Measurements from ENCODE around the gene RTL5. TPM values are rescaled to one million over a fixed set of nuclear protein-coding genes. Genes with fewer than 3 reads are reported as not detected.

Gene RTL5
- total and polyA plus RNA-seq, 2 donors (not counting 1 experiment from before 2014, with no cell fraction given) = 4.2 to 4.5 TPM

GRCh38 chrX:72133851-72134546 lies 2.3 kb upstream of the RTL5 start:
- no peaks in the 10 kb centered on the region for H3K79me2 ChIP-seq (ENCODE audit: control insufficient read depth, insufficient read depth, low read length)
- H3K4me1 ChIP-seq (ENCODE audit: control insufficient read depth, extremely low read depth, insufficient read depth, low read length) = no peaks in the 10 kb centered on the region
- H2AFZ ChIP-seq (ENCODE audit: low read length) = no peak overlapping the region
- TF ChIP-seq EZH2 (IDR thresholded peaks at IDR 0.05; ENCODE audit: low read length, missing control alignments) (no peak), CTCF (conservative IDR thresholded peaks at IDR 0.05 in 1 of 2, IDR thresholded peaks at IDR 0.05 in 1 of 2; ENCODE audit: low read depth in 1 of 2, low read length in 2 of 2) (no peak)
- no peaks in the 10 kb centered on the region for H4K20me1 ChIP-seq (ENCODE audit: control insufficient read depth, extremely low read depth, insufficient read depth, low read length)
- peaks cover 3% of the 10 kb centered on the region for H3K27me3 ChIP-seq (ENCODE audit: control insufficient read depth, insufficient read depth, low read length)
- H3K9ac ChIP-seq (ENCODE audit: insufficient read depth, low read length) = no peak overlapping the region
- no peak overlapping the region for H3K27ac ChIP-seq (ENCODE audit: insufficient read depth, low read length)
- no peak for DNase-seq (ENCODE audit: low read depth in 2 of 2)
- no peak overlapping the region for H3K4me3 ChIP-seq (replicated peaks in 1 of 4; ENCODE audit: control extremely low read depth in 1 of 4, insufficient read depth in 1 of 4, low read depth in 3 of 4, low read length in 4 of 4)
- no peak overlapping the region for H3K4me2 ChIP-seq (ENCODE audit: extremely low read depth, insufficient read depth, low read length)
- H3K9me3 ChIP-seq (ENCODE audit: control insufficient read depth, insufficient read depth, low read depth, low read length) = no peaks in the 10 kb centered on the region
- peaks cover 3% of the 10 kb centered on the region for H3K36me3 ChIP-seq (ENCODE audit: control insufficient read depth, insufficient read depth, low read length)

GRCh38 chrX:72132456-72132855 lies 741 bp upstream of the RTL5 start:
- Histone ChIP-seq H3K9ac (ENCODE audit: insufficient read depth, low read length) (no peak overlapping the region), H3K4me1 (ENCODE audit: control insufficient read depth, extremely low read depth, insufficient read depth, low read length) (no peaks in the 10 kb centered on the region), H3K4me2 (ENCODE audit: extremely low read depth, insufficient read depth, low read length) (peak overlapping the region; percentile 40), H3K36me3 (ENCODE audit: control insufficient read depth, insufficient read depth, low read length) (peaks cover 3% of the 10 kb centered on the region), H3K27ac (ENCODE audit: insufficient read depth, low read length) (no peak overlapping the region), H4K20me1 (ENCODE audit: control insufficient read depth, extremely low read depth, insufficient read depth, low read length) (no peaks in the 10 kb centered on the region), H3K9me3 (ENCODE audit: control insufficient read depth, insufficient read depth, low read depth, low read length) (no peaks in the 10 kb centered on the region), H3K79me2 (ENCODE audit: control insufficient read depth, insufficient read depth, low read length) (no peaks in the 10 kb centered on the region), H3K4me3 (replicated peaks in 1 of 4; ENCODE audit: control extremely low read depth in 1 of 4, insufficient read depth in 1 of 4, low read depth in 3 of 4, low read length in 4 of 4) (peak overlapping the region in 2 of 4 experiments; percentile 44 to 54), H3K27me3 (ENCODE audit: control insufficient read depth, insufficient read depth, low read length) (peaks cover 3% of the 10 kb centered on the region), H2AFZ (ENCODE audit: low read length) (no peak overlapping the region)
- TF ChIP-seq CTCF (conservative IDR thresholded peaks at IDR 0.05 in 1 of 2, IDR thresholded peaks at IDR 0.05 in 1 of 2; ENCODE audit: low read depth in 1 of 2, low read length in 2 of 2) (no peak), EZH2 (IDR thresholded peaks at IDR 0.05; ENCODE audit: low read length, missing control alignments) (no peak)
- DNase-seq (ENCODE audit: low read depth in 2 of 2) = no peak

GRCh38 chrX:72130762-72131250 lies 909 bp downstream of the RTL5 start:
- H3K4me1 ChIP-seq (ENCODE audit: control insufficient read depth, extremely low read depth, insufficient read depth, low read length) = peaks cover 5% of the 10 kb centered on the region
- DNase-seq (ENCODE audit: low read depth in 2 of 2) = no peak
- H3K27me3 ChIP-seq (ENCODE audit: control insufficient read depth, insufficient read depth, low read length) = peaks cover 3% of the 10 kb centered on the region
- no peaks in the 10 kb centered on the region for H4K20me1 ChIP-seq (ENCODE audit: control insufficient read depth, extremely low read depth, insufficient read depth, low read length)
- H3K4me2 ChIP-seq (ENCODE audit: extremely low read depth, insufficient read depth, low read length) = peak overlapping the region; percentile 64
- H3K27ac ChIP-seq (ENCODE audit: insufficient read depth, low read length) = no peak overlapping the region
- peak overlapping the region; percentile 14 to 65 (median 51) for H3K4me3 ChIP-seq (replicated peaks in 1 of 4; ENCODE audit: control extremely low read depth in 1 of 4, insufficient read depth in 1 of 4, low read depth in 3 of 4, low read length in 4 of 4)
- no peaks in the 10 kb centered on the region for H3K9me3 ChIP-seq (ENCODE audit: control insufficient read depth, insufficient read depth, low read depth, low read length)
- peak overlapping the region; percentile 37 for H3K9ac ChIP-seq (ENCODE audit: insufficient read depth, low read length)
- peaks cover 3% of the 10 kb centered on the region for H3K36me3 ChIP-seq (ENCODE audit: control insufficient read depth, insufficient read depth, low read length)
- no peak overlapping the region for H2AFZ ChIP-seq (ENCODE audit: low read length)
- H3K79me2 ChIP-seq (ENCODE audit: control insufficient read depth, insufficient read depth, low read length) = no peaks in the 10 kb centered on the region
- no peak for TF ChIP-seq CTCF (conservative IDR thresholded peaks at IDR 0.05 in 1 of 2, IDR thresholded peaks at IDR 0.05 in 1 of 2; ENCODE audit: low read depth in 1 of 2, low read length in 2 of 2)
